OCI-LY3 (cell line): ENCODE results near the gene CNDP2.

Source experiments
- H2AFZ ChIP-seq: fragments of 200-600, 300-600 bp; shearing (Covaris generic); 2 replicates; pipeline ENCODE4 v1.6.0; 2014; ENCODE audit warnings: antibody characterized with exemption, low read depth, low read length
- H3K27ac ChIP-seq: fragments of 200-600, 300-600 bp; sonication (generic); 2 replicates; pipeline ENCODE4 v1.5.1; 2014; ENCODE audit warnings: mild to moderate bottlenecking, low read length, moderate library complexity, mixed read lengths
- H3K27me3 ChIP-seq: fragments of 200-600, 300-600 bp; sonication (generic); 2 replicates; pipeline ENCODE4 v1.6.1; 2014; ENCODE audit warnings: low read depth, low read length, mixed read lengths
- H3K36me3 ChIP-seq: fragments of 200-600, 300-600 bp; sonication (generic); replicated peaks from 2 replicates; pipeline ENCODE3; 2014; ENCODE audit warnings: low read depth, low read length, mixed read lengths
- H3K4me1 ChIP-seq: fragments of 300-600, 200-600 bp; sonication (generic); 2 replicates; pipeline ENCODE4 v1.6.1; 2014; ENCODE audit warnings: low read length, mixed read lengths
- H3K4me2 ChIP-seq: fragments of 200-600, 300-600 bp; sonication (generic); 2 replicates; pipeline ENCODE4 v1.6.1; 2014; ENCODE audit warnings: low read length, mixed read lengths
- H3K4me3 ChIP-seq: fragments of 300-600, 200-600 bp; sonication (generic); 2 replicates; pipeline ENCODE4 v1.5.1; 2014; ENCODE audit warnings: antibody characterized with exemption, mild to moderate bottlenecking, low read length, moderate library complexity
- H3K79me2 ChIP-seq: fragments of 300-600, 200-600 bp; shearing (Covaris generic); 2 replicates; pipeline ENCODE4 v1.6.1; 2014; ENCODE audit warnings: mild to moderate bottlenecking, low read length, mixed read lengths
- H3K9ac ChIP-seq: fragments of 300-600, 200-600 bp; shearing (Covaris generic); 2 replicates; pipeline ENCODE4 v1.6.0; 2014; ENCODE audit warnings: mild to moderate bottlenecking, low read length, moderate library complexity
- H3K9me3 ChIP-seq: fragments of 200-600, 300-600 bp; shearing (Covaris generic); 2 replicates; pipeline ENCODE4 v1.6.1; 2014; ENCODE audit warnings: low read length, mixed read lengths; ENCODE audit not compliant: insufficient read depth
- H4K20me1 ChIP-seq: fragments of 200-600, 300-600 bp; sonication (generic); 2 replicates; pipeline ENCODE4 v1.6.1; 2016; ENCODE audit warnings: low read length, mixed read lengths; ENCODE audit not compliant: insufficient read depth
- EZH2phosphoT487 ChIP-seq: fragments of 200-600 bp; shearing (Covaris generic); IDR thresholded peaks from 2 replicates; pipeline ENCODE4 v1.6.1; 2018; ENCODE audit warnings: antibody characterized with exemption, mixed run types, low read depth
- TF ChIP-seq, protein P1 (sequence below): fragments of 200-600, 300-600 bp; sonication (generic); IDR thresholded peaks from 2 replicates; pipeline ENCODE4 v1.5.1; 2014; ENCODE audit warnings: antibody characterized with exemption, low read length, low read depth

CNDP2 gene

DNA sequence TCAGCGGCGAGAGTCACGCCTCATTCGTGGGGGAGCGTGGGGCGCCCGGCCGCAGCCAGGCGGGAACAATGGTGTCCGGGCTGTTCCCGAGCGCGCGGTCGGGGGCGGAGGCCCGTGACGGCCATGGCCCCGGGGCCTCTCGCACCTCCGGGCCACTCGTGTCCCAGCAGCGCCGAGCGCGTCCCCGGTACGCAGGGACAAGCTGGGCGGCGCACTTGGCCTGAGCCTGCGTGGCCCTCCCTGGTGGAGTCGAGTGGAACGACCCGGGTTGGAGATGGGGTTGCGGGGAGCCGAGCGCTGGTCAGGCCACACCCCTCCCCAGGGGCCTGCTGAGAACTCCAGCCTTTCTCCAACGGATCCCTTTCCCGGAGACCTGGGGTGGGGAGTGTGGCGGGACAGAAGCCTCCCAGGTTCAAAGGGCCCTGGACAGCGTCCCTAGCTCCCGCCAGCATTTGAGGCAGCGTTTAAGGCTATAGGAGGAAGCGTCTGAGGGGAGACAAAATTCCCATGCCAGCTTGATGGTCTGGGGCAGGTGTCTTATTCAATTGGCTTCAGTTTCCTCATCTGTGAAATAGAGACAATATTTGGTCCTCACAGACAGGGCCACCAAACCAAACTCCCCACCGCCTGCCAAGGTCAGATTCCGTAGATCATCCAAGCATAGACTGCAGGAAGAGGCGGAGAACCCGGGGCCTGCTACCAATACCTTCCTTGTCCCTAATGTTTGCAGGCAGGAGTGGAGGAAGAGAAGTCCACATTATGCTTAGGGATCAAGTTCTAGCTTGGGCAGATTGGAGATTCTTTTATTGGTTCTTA is 553 bp downstream of the CNDP2 start:
- H3K27me3 ChIP-seq, result peaks cover 12% of the 10 kb centered on the region
- peak overlapping the region; percentile 52 for H2AFZ ChIP-seq
- H3K9ac ChIP-seq, result peak overlapping the region; percentile 84
- H3K4me2 ChIP-seq, result peak overlapping the region; percentile 88
- no peaks in the 10 kb centered on the region for H3K9me3 ChIP-seq
- H3K79me2 ChIP-seq, result peaks cover 53% of the 10 kb centered on the region
- no peaks in the 10 kb centered on the region for H4K20me1 ChIP-seq
- TF ChIP-seq EZH2phosphoT487, result no peak
- TF ChIP-seq, protein P1, sequence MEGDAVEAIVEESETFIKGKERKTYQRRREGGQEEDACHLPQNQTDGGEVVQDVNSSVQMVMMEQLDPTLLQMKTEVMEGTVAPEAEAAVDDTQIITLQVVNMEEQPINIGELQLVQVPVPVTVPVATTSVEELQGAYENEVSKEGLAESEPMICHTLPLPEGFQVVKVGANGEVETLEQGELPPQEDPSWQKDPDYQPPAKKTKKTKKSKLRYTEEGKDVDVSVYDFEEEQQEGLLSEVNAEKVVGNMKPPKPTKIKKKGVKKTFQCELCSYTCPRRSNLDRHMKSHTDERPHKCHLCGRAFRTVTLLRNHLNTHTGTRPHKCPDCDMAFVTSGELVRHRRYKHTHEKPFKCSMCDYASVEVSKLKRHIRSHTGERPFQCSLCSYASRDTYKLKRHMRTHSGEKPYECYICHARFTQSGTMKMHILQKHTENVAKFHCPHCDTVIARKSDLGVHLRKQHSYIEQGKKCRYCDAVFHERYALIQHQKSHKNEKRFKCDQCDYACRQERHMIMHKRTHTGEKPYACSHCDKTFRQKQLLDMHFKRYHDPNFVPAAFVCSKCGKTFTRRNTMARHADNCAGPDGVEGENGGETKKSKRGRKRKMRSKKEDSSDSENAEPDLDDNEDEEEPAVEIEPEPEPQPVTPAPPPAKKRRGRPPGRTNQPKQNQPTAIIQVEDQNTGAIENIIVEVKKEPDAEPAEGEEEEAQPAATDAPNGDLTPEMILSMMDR, result 0 out of 2 replicates have a peak, but pooled peaks have one; percentile 6
- peaks cover 17% of the 10 kb centered on the region for H3K36me3 ChIP-seq
- peak overlapping the region; percentile 75 for H3K27ac ChIP-seq
- H3K4me3 ChIP-seq, result peak overlapping the region; percentile 84
- H3K4me1 ChIP-seq, result peaks cover 43% of the 10 kb centered on the region

DNA sequence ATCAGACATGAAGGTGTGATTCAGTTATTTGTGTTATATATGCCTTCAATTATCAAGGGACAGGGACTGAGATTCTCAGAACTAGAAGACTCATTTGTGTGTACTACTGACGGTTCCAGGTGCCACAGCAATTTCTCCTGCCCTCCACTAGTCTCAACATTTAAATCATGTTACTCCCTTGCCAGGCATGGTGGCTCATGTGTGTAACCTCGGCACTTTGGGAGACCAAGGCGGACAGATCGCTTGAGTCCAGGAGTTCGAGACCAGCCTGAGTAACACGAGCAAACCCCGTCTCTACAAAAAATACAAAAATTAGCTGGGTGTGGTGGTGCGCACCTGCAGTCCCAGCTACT is 1.1 kb downstream of the CNDP2 start:
- Histone ChIP-seq H3K79me2 (peaks cover 53% of the 10 kb centered on the region), H3K9me3 (no peaks in the 10 kb centered on the region), H2AFZ (no peak overlapping the region), H3K4me1 (peaks cover 43% of the 10 kb centered on the region), H3K27me3 (peaks cover 6% of the 10 kb centered on the region), H3K27ac (peak overlapping the region; percentile 75), H3K9ac (peak overlapping the region; percentile 84), H3K4me2 (peak overlapping the region; percentile 88), H3K4me3 (peak overlapping the region; percentile 84), H4K20me1 (no peaks in the 10 kb centered on the region), H3K36me3 (peaks cover 20% of the 10 kb centered on the region)
- TF ChIP-seq, protein P1, result no peak
- TF ChIP-seq EZH2phosphoT487, result no peak

DNA sequence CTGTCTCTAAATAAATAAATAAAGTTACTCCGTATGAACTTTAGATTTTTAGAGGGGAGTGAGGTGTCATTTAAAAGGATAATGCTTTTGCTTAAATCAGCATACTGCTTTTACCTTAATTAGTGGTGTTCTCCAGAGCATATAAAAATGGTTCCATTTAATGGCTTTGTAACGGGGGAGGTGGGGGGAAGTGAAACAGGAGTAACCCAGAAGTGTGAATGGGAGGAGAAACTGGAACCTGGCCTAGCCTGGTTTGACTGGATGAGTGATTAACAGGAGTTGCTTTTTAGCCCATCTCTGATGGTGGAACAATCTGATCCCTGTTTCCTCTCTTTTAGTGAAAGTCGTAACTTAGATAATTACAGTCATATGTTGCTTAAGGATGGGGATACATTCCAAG is 1.6 kb downstream of the CNDP2 start:
- Histone ChIP-seq H3K4me1 (peaks cover 43% of the 10 kb centered on the region), H3K27ac (peak overlapping the region; percentile 75), H4K20me1 (no peaks in the 10 kb centered on the region), H2AFZ (no peak overlapping the region), H3K79me2 (peaks cover 57% of the 10 kb centered on the region), H3K4me2 (peak overlapping the region; percentile 88), H3K36me3 (peaks cover 25% of the 10 kb centered on the region), H3K9me3 (no peaks in the 10 kb centered on the region), H3K4me3 (peak overlapping the region; percentile 84), H3K9ac (no peak overlapping the region), H3K27me3 (peaks cover 1% of the 10 kb centered on the region)
- TF ChIP-seq, protein P1, result no peak
- TF ChIP-seq EZH2phosphoT487, result no peak

DNA sequence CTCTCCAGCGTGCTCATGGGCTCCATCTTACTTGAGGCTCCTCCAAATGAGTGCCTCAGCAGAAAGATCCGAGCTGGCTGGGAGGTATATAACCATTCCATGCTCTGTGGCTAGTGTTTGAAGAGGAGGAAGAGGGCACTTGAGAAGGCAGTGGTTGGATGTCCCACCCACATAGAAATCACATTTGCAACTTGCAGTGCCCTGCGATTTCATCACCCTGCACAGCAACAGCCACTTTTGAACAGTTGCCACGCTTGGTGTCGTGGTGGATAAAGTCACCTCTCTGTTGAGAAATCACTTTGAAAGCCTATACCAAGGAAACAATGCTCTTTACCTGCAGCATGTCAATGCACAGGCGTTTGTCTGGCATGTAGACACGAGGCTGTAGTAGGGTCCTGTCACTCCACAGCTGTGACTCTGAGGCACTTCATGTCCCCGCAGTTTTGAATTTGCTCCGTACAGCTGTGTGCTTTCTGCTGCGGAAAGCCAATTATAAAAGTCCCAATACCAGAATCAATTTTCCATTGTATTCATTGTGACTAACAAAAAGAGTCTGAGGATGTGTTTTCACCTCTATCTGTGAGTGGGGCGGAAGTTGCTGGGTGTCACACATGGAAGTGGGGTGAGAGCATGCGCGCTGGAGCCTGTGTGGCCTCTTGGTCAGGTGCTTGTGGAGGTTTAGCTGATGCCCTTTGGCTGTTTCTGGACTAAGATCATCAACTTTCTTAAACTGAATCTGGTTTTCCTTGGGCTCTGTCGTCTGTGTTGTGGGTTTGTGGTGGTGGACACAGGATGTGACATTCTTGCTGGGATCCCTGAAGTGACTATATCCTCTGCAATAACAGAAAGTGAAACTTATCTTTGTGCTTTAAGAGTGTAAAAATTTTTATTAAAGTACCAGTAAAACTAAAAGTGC is 2.8 kb downstream of the CNDP2 start:
- H2AFZ ChIP-seq, result peak overlapping the region; percentile 48
- no peaks in the 10 kb centered on the region for H3K9me3 ChIP-seq
- H3K9ac ChIP-seq, result peak overlapping the region; percentile 77
- H4K20me1 ChIP-seq, result no peaks in the 10 kb centered on the region
- TF ChIP-seq EZH2phosphoT487, result no peak
- TF ChIP-seq, protein P1, result no peak
- peaks cover 43% of the 10 kb centered on the region for H3K4me1 ChIP-seq
- peak overlapping the region; percentile 88 for H3K4me2 ChIP-seq
- peaks cover 32% of the 10 kb centered on the region for H3K36me3 ChIP-seq
- peak overlapping the region; percentile 75 for H3K27ac ChIP-seq
- peak overlapping the region; percentile 84 for H3K4me3 ChIP-seq
- peaks cover 61% of the 10 kb centered on the region for H3K79me2 ChIP-seq
- no peaks in the 10 kb centered on the region; the same call in 1 of the 2 replicates for H3K27me3 ChIP-seq
